Measurements from ENCODE around the gene FOXJ1.
"Not testable (repeated sequence)": the region's sequence is repeated elsewhere in the genome, so short reads cannot be mapped to it uniquely, and the experiment has no call there.

The FOXJ1 gene

GRCh38 chr17:76141212-76142038 lies at the start of gene FOXJ1:
Gene FOXJ1 (minus strand): TSS chr17:76141245. CDS start chr17:76140395, 850 bp downstream.
- H3K27ac ChIP-seq = no peak within 1 kb of the TSS
- TF ChIP-seq CTCF (conservative IDR thresholded peaks at IDR 0.05; ENCODE audit: low read depth) = no peak
- POLR2A ChIA-PET (ENCODE audit: low non-redundant PET) = no interaction called here

GRCh38 chr17:76189741-76190140 lies 48.7 kb upstream of the FOXJ1 start:
- ChIA-PET POLR2A (ENCODE audit: low non-redundant PET) (no interaction called here), CTCF (interaction anchor here (0.6 kb wide), 1 partner anchor 20 kb away, joined by 5 read pairs; no protein-coding TSS in a partner anchor)
- no peak for DNase-seq (ENCODE audit: low spot score)
- no peak overlapping the region for H3K27ac ChIP-seq
- no peak for TF ChIP-seq CTCF (conservative IDR thresholded peaks at IDR 0.05; ENCODE audit: low read depth)

More at GRCh38 chr17:76141212-76142038, at the start of gene FOXJ1:
- peak; percentile 98 for DNase-seq (ENCODE audit: low spot score)
- CTCF ChIA-PET = interaction anchor here (0.5 to 2.2 kb wide), 4 partner anchors 20 to 357 kb away, joined by 3 to 12 read pairs (median 8); no protein-coding TSS in a partner anchor

- no peak for DNase-seq (ENCODE audit: low spot score)
- TF ChIP-seq CTCF (conservative IDR thresholded peaks at IDR 0.05; ENCODE audit: low read depth) = no peak
- no peak overlapping the region for H3K27ac ChIP-seq
- ChIA-PET CTCF (interaction anchor here (0.6 kb wide), 1 partner anchor 21 kb away, joined by 5 read pairs; no protein-coding TSS in a partner anchor), POLR2A (ENCODE audit: low non-redundant PET) (no interaction called here)
Measured at GRCh38 chr17:76189247-76189646, 48.2 kb upstream of the FOXJ1 start.

- POLR2A ChIA-PET (ENCODE audit: low non-redundant PET) = no interaction called here
- H3K27ac ChIP-seq = no peak overlapping the region
- CTCF ChIA-PET = no interaction called here
- TF ChIP-seq CTCF (conservative IDR thresholded peaks at IDR 0.05; ENCODE audit: low read depth) = no peak
- no peak for DNase-seq (ENCODE audit: low spot score)
Measured at GRCh38 chr17:76188213-76189016, 47.4 kb upstream of the FOXJ1 start.

- POLR2A ChIA-PET (ENCODE audit: low non-redundant PET) = not testable (repeated sequence)
- CTCF ChIA-PET = interaction anchor here (1.2 kb wide), 1 partner anchor 9 kb away, joined by 3 read pairs; no protein-coding TSS in a partner anchor
Measured at GRCh38 chr17:76186774-76187173, 45.7 kb upstream of the FOXJ1 start.

GRCh38 chr17:76184290-76184689 lies 43.2 kb upstream of the FOXJ1 start:
- TF ChIP-seq CTCF (conservative IDR thresholded peaks at IDR 0.05; ENCODE audit: low read depth) = no peak
- DNase-seq (ENCODE audit: low spot score) = no peak
- POLR2A ChIA-PET (ENCODE audit: low non-redundant PET) = no interaction called here
- no peak overlapping the region for H3K27ac ChIP-seq
- CTCF ChIA-PET = interaction anchor here (0.8 to 1.0 kb wide), 3 partner anchors 12 to 59 kb away, joined by 3 to 5 read pairs (median 5); no protein-coding TSS in a partner anchor

More at GRCh38 chr17:76186774-76187173, 45.7 kb upstream of the FOXJ1 start:
- DNase-seq (ENCODE audit: low spot score); H3K27ac ChIP-seq: not testable (repeated sequence)
